SU-DHL-6 (cell line): ENCODE results near the gene GDAP1L1.

ENCODE experiments used
- H2AFZ ChIP-seq: fragments of 200-600 bp; sonication (generic); 2 replicates; pipeline ENCODE4 v1.6.1; 2014; ENCODE audit warnings: low read depth, mild to moderate bottlenecking, moderate library complexity, mixed read lengths, antibody characterized with exemption, low read length; ENCODE audit not compliant: severe bottlenecking
- H3F3A ChIP-seq: fragments of 200-600 bp; shearing (Covaris generic); 2 replicates; pipeline ENCODE4 v1.6.0; 2016; ENCODE audit warnings: antibody characterized with exemption, mild to moderate bottlenecking; ENCODE audit not compliant: insufficient read depth
- H3K27ac ChIP-seq: fragments of 200-600 bp; sonication (generic); 2 replicates; pipeline ENCODE4 v1.5.1; 2016; ENCODE audit warnings: low read depth, mild to moderate bottlenecking, low read length, moderate library complexity, mixed read lengths
- H3K27me3 ChIP-seq: fragments of 200-600 bp; sonication (generic), shearing (Covaris generic); 2 replicates; pipeline ENCODE4 v1.6.0; 2014; ENCODE audit warnings: mild to moderate bottlenecking, low read length
- H3K36me3 ChIP-seq: fragments of 200-600 bp; sonication (generic); 2 replicates; pipeline ENCODE4 v1.6.1; 2014; ENCODE audit warnings: mild to moderate bottlenecking, low read length, mixed read lengths
- H3K4me2 ChIP-seq: fragments of 300-600, 200-600 bp; shearing (Covaris generic), sonication (generic); 2 replicates; pipeline ENCODE4 v1.6.0; 2014; ENCODE audit warnings: low read length, low read depth, mild to moderate bottlenecking; ENCODE audit not compliant: poor library complexity, severe bottlenecking
- H3K4me3 ChIP-seq: fragments of 200-600 bp; sonication (generic); 2 replicates; pipeline ENCODE4 v1.5.1; 2014; ENCODE audit warnings: antibody characterized with exemption, low read length, mild to moderate bottlenecking, mixed read lengths; ENCODE audit not compliant: insufficient read depth, poor library complexity, severe bottlenecking
- H3K79me2 ChIP-seq: fragments of 200-600 bp; sonication (generic); 2 replicates; pipeline ENCODE4 v1.6.1; 2014; ENCODE audit warnings: mild to moderate bottlenecking, low read length, moderate library complexity; ENCODE audit not compliant: insufficient read depth
- H3K9ac ChIP-seq: fragments of 200-600 bp; sonication (generic); 2 replicates; pipeline ENCODE4 v1.7.0; 2014; ENCODE audit warnings: mild to moderate bottlenecking, low read length
- H3K9me2 ChIP-seq: fragments of 200-600 bp; sonication (generic); replicated peaks from 2 replicates; pipeline ENCODE4 v1.6.1; 2014; ENCODE audit warnings: low read length; ENCODE audit not compliant: insufficient read depth
- H3K9me3 ChIP-seq: fragments of 200-600 bp; sonication (generic); 2 replicates; pipeline ENCODE4 v1.6.1; 2014; ENCODE audit warnings: low read length, mixed read lengths; ENCODE audit not compliant: insufficient read depth
- H4K20me1 ChIP-seq: fragments of 200-600 bp; sonication (generic); 2 replicates; pipeline ENCODE4 v1.6.1; 2014; ENCODE audit warnings: low read depth, mild to moderate bottlenecking, antibody characterized with exemption, low read length, moderate library complexity, mixed read lengths
- EZH2phosphoT487 ChIP-seq: fragments of 200-600 bp; sonication (generic), shearing (Covaris generic); conservative IDR thresholded peaks from 2 replicates; pipeline ENCODE4 v1.6.1; 2018; ENCODE audit warnings: mild to moderate bottlenecking, antibody characterized with exemption, low read length, moderate library complexity, mixed read lengths
- TF ChIP-seq, protein P1 (sequence below): fragments of 200-600 bp; sonication (generic); IDR thresholded peaks from one replicate; pipeline ENCODE4 v1.5.1; 2017; ENCODE audit warnings: antibody characterized with exemption, mild to moderate bottlenecking, low read length, moderate library complexity; ENCODE audit not compliant: insufficient read depth, poor library complexity, severe bottlenecking

Gene GDAP1L1

DNA sequence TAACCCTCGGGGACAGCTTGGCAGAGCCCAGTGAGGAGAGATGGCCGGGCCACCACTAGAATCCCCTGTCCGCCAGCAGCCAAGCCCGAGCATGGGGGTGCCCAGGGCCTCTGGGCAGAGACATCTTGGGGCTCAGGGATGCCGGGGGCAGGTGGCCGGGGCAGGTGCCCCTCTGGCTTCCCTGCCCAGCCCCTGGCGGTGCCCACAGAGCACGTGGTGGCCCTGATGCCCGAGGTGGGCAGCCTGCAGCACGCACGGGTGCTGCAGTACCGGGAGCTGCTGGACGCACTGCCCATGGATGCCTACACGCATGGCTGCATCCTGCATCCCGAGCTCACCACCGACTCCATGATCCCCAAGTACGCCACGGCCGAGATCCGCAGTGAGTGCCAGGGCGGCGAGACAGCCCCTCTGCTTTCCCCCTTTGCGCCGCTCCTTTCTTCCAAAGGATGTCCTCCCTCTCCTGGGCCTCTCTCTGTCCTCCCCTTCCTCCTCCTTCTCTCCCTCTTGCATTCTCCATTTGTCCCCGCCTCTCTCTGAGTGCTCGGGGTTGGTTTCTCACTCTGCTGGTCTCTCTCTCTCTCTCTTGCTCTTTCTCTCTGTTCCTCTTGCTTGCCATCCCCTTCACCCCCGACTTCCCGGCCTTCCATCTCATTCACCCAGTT is 11.2 kb downstream of the GDAP1L1 start:
- Histone ChIP-seq H3K9me3 (no peaks in the 10 kb centered on the region), H3K9me2 (no peaks in the 10 kb centered on the region), H3K27ac (no peak overlapping the region), H3K36me3 (no peaks in the 10 kb centered on the region), H3K9ac (no peak overlapping the region), H3F3A (no peaks in the 10 kb centered on the region), H2AFZ (no peak overlapping the region), H3K79me2 (no peaks in the 10 kb centered on the region), H4K20me1 (no peaks in the 10 kb centered on the region), H3K4me2 (no peak overlapping the region), H3K27me3 (no peaks in the 10 kb centered on the region), H3K4me3 (no peak overlapping the region)
- TF ChIP-seq, protein P1, sequence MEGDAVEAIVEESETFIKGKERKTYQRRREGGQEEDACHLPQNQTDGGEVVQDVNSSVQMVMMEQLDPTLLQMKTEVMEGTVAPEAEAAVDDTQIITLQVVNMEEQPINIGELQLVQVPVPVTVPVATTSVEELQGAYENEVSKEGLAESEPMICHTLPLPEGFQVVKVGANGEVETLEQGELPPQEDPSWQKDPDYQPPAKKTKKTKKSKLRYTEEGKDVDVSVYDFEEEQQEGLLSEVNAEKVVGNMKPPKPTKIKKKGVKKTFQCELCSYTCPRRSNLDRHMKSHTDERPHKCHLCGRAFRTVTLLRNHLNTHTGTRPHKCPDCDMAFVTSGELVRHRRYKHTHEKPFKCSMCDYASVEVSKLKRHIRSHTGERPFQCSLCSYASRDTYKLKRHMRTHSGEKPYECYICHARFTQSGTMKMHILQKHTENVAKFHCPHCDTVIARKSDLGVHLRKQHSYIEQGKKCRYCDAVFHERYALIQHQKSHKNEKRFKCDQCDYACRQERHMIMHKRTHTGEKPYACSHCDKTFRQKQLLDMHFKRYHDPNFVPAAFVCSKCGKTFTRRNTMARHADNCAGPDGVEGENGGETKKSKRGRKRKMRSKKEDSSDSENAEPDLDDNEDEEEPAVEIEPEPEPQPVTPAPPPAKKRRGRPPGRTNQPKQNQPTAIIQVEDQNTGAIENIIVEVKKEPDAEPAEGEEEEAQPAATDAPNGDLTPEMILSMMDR: no peak
- no peak for TF ChIP-seq EZH2phosphoT487

DNA sequence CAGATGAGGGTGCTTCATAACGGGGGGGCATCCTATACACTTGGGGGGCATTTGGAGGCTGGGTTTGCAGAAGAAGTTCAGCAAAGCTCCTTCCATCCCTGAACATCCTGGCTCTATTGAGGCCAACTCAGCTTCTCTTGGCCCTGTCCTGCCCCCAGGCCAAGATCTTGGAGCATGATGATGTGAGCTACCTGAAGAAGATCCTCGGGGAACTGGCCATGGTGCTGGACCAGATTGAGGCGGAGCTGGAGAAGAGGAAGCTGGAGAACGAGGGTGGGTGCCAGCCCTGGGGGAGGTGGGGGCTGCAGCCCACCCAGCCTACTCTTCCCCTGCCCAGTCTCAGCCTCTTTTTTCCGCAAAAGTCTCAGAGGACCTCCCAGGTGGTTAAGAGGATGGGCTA is 17.2 kb downstream of the GDAP1L1 start:
- Histone ChIP-seq H3K36me3 (no peaks in the 10 kb centered on the region), H3K9me2 (no peaks in the 10 kb centered on the region), H3K9me3 (no peaks in the 10 kb centered on the region), H3F3A (no peaks in the 10 kb centered on the region), H3K4me2 (no peak overlapping the region), H4K20me1 (no peaks in the 10 kb centered on the region), H3K4me3 (no peak overlapping the region), H2AFZ (no peak overlapping the region), H3K27ac (no peak overlapping the region), H3K27me3 (no peaks in the 10 kb centered on the region), H3K9ac (no peak overlapping the region), H3K79me2 (no peaks in the 10 kb centered on the region)
- no peak for TF ChIP-seq EZH2phosphoT487
- TF ChIP-seq, protein P1: no peak

DNA sequence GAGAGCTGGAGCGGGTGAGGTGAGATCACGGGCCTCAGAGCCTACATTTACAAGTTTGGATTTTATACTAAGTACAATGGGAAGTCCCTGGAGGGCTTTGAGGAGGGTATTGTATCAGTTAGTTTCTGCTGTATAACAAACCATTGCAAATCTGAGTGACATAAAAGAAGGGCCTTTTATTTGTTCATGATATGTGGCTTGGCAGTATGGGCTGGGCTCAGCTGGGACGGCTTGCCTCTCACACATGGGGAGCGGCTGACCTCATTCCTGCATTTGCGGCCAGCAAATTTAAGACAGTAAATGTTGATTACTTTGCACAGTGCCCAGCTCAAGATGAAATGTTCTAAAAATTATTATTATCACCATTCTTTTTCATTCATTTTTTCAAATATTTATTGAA is 21.7 kb downstream of the GDAP1L1 start:
- Histone ChIP-seq H3F3A (no peaks in the 10 kb centered on the region), H3K79me2 (no peaks in the 10 kb centered on the region), H3K4me2 (no peak overlapping the region), H3K4me3 (no peak overlapping the region), H3K9me2 (no peaks in the 10 kb centered on the region), H3K9me3 (no peaks in the 10 kb centered on the region), H3K9ac (no peak overlapping the region), H2AFZ (no peak overlapping the region), H3K27ac (no peak overlapping the region), H3K27me3 (no peaks in the 10 kb centered on the region), H3K36me3 (no peaks in the 10 kb centered on the region), H4K20me1 (no peaks in the 10 kb centered on the region)
- TF ChIP-seq EZH2phosphoT487: no peak
- TF ChIP-seq, protein P1: no peak
